GM23338 (cell line): Measurements from ENCODE around the gene WDR35. TPM values are rescaled to one million over a fixed set of nuclear protein-coding genes. Genes with fewer than 3 reads are reported as not detected.
A peak's percentile ranks its signal among the peaks of the same experiment; 100 is the strongest.

Experiments used
- ATAC-seq: fragments of 200-7000 bp; cut with Tn5 transposase; 3 replicates; pipeline ENCODE4 v1.9.1; 2020
- DNase-seq: peaks from one replicate; pipeline ENCODE4 v3.0.0-alpha.2; 2015; ENCODE audit warnings: low spot score
- H2AFZ ChIP-seq: fragments of 200-600 bp; sonication (generic); 2 replicates; pipeline ENCODE4 v1.8.0; 2016; ENCODE audit warnings: antibody characterized with exemption, mild to moderate bottlenecking, moderate library complexity
- H3F3A ChIP-seq: fragments of 200-600 bp; sonication (generic); replicated peaks from 2 replicates; pipeline ENCODE4 v1.8.0; 2017; ENCODE audit warnings: antibody characterized with exemption, mixed run types, low read depth
- H3K27ac ChIP-seq: fragments of 200-600 bp; sonication (generic); 2 replicates; pipeline ENCODE4 v1.6.1; 2016; ENCODE audit warnings: low read depth
- H3K27me3 ChIP-seq: fragments of 200-600 bp; sonication (generic); 2 replicates; pipeline ENCODE4 v1.8.0; 2016; ENCODE audit warnings: mild to moderate bottlenecking, mixed run types, moderate library complexity; ENCODE audit not compliant: insufficient read depth
- H3K36me3 ChIP-seq: fragments of 200-600 bp; sonication (generic); 2 replicates; pipeline ENCODE4 v1.8.0; 2016; ENCODE audit warnings: mild to moderate bottlenecking; ENCODE audit not compliant: insufficient read depth
- H3K4me1 ChIP-seq: fragments of 200-600 bp; sonication (generic); 2 replicates; pipeline ENCODE4 v1.8.0; 2016; ENCODE audit warnings: mild to moderate bottlenecking, moderate library complexity; ENCODE audit not compliant: insufficient read depth
- H3K4me2 ChIP-seq: fragments of 200-600 bp; sonication (generic); 2 replicates; pipeline ENCODE4 v1.7.1; 2017; ENCODE audit warnings: mixed run types
- H3K4me3 ChIP-seq: fragments of 200-600 bp; sonication (generic); 2 replicates; pipeline ENCODE4 v1.6.1; 2016; ENCODE audit warnings: mixed run types
- H3K79me2 ChIP-seq: fragments of 200-600 bp; sonication (generic); replicated peaks from 2 replicates; pipeline ENCODE4 v1.8.0; 2017; ENCODE audit warnings: mild to moderate bottlenecking; ENCODE audit not compliant: insufficient read depth
- H3K9me2 ChIP-seq: fragments of 200-600 bp; sonication (generic); 2 replicates; pipeline ENCODE4 v1.8.0; 2017; ENCODE audit not compliant: insufficient read depth
- H4K20me1 ChIP-seq: fragments of 200-600 bp; sonication (generic); replicated peaks from 2 replicates; pipeline ENCODE4 v1.8.0; 2017; ENCODE audit warnings: mild to moderate bottlenecking; ENCODE audit not compliant: insufficient read depth
- H3K27ac Mint-ChIP-seq: 2 replicates; pipeline ENCODE4 v1.8.0; 2020; ENCODE audit warnings: inconsistent platforms, mild to moderate bottlenecking, moderate library complexity, mixed read lengths
- H3K27me3 Mint-ChIP-seq: 3 replicates; pipeline ENCODE4 v1.8.0; 2022; ENCODE audit warnings: low read depth, mild to moderate bottlenecking, moderate library complexity, mixed read lengths, inconsistent platforms; ENCODE audit not compliant: insufficient read depth, poor library complexity
- H3K36me3 Mint-ChIP-seq: 3 replicates; pipeline ENCODE4 v1.8.0; 2021; ENCODE audit warnings: low read depth, mild to moderate bottlenecking, inconsistent platforms, moderate library complexity, mixed read lengths
- H3K4me1 Mint-ChIP-seq: 3 replicates; pipeline ENCODE4 v1.8.0; 2020; ENCODE audit warnings: mild to moderate bottlenecking, inconsistent platforms, mixed read lengths
- H3K4me3 Mint-ChIP-seq: 3 replicates; pipeline ENCODE4 v1.8.0; 2021; ENCODE audit warnings: moderate library complexity, mild to moderate bottlenecking, inconsistent platforms, mixed read lengths
- H3K9me3 Mint-ChIP-seq: 3 replicates; pipeline ENCODE4 v1.8.0; 2020; ENCODE audit warnings: moderate library complexity, mild to moderate bottlenecking, inconsistent platforms, mixed read lengths
- EZH2 ChIP-seq: fragments of 200-600 bp; sonication (generic); IDR thresholded peaks from one replicate; pipeline ENCODE4 v1.8.0; 2017; ENCODE audit warnings: antibody characterized with exemption, mild to moderate bottlenecking, low read depth; ENCODE audit not compliant: unreplicated experiment
- JUNB ChIP-seq: IDR thresholded peaks from one replicate; pipeline ENCODE4 v1.6.1; 2016; ENCODE audit warnings: antibody characterized with exemption; ENCODE audit not compliant: unreplicated experiment
- POLR2AphosphoS5 ChIP-seq: IDR thresholded peaks from 2 replicates; pipeline ENCODE4 v1.6.1; 2016; ENCODE audit warnings: antibody characterized with exemption, low read depth
- ZNF331 ChIP-seq: fragments of 250-450 bp; sonication (Bioruptor Pico); IDR thresholded peaks from 2 replicates; pipeline ENCODE4 v1.5.0; 2020; ENCODE audit warnings: low read depth, mild to moderate bottlenecking, moderate library complexity
- polyA plus RNA-seq: library from polyadenylated mRNA; unstranded; fragments of >200 nt; fragmentation: Nextera tagmentation; extraction: Ambion mirVana; gene quantifications from 2 replicates; pipeline ENCODE4 v1.2.1, GENCODE V29; 2016
- total RNA-seq: library from RNA; depleted of rRNA; stranded (reverse); fragments of >200 nt; shearing (Covaris generic); gene quantifications from 2 replicates; pipeline ENCODE4 v1.2.3, GENCODE V29; 2014
- TF ChIP-seq, protein P1 (sequence below), 2 experiments: fragments of 200-600 bp in 1 of 2; sonication (generic) in 1 of 2; conservative IDR thresholded peaks; 2 replicates each; pipeline versions ENCODE4 v1.5.1 to v1.6.1; 2016 to 2017; ENCODE audit warnings: antibody characterized with exemption in 2 of 2, low read depth in 2 of 2, mild to moderate bottlenecking in 2 of 2, moderate library complexity in 1 of 2
- TF ChIP-seq, protein P2 (sequence below): fragments of 250-450 bp; sonication (Bioruptor Pico); IDR thresholded peaks from 2 replicates; pipeline ENCODE4 v1.5.0; 2020; ENCODE audit warnings: mild to moderate bottlenecking, moderate library complexity

Gene WDR35
- total and polyA plus RNA-seq, 2 experiments from 2014 or later, result 5.3 to 20.0 TPM

DNA sequence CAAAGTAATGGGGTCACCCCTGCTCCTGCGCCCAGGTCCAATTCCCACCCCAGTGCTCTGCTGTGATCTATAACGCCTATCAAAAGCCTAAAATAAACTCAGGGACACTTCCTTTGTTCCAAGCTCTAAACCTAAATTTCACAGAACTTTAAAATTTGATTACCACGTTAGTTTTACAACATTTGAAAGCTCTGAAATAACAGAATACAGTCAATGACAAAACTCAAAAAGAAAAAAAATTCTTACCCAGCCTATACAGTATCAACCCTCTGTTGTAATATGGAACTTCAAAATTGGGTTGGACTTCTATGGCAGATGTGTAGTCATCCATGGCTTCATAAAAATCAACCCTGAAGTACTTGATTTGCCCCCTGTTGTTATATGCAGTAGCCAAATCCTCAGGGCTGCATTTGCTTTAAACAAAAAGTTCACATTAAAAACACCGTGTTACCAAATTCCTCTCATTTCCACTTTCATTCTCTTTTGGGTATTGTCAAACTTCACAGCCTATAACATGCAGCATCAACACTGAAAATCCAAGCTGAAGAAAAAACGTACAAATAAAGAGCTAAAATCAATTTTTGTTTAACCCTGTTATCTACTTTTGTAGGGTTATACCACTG, 92.2 kb downstream of the WDR35 start:
- Mint-ChIP-seq H3K27me3 (peaks cover 7% of the 10 kb centered on the region), H3K9me3 (no peaks in the 10 kb centered on the region), H3K36me3 (no peaks in the 10 kb centered on the region), H3K4me1 (peaks cover 11% of the 10 kb centered on the region), H3K27ac (peak overlapping the region; percentile 23; the same call in 1 of the 2 replicates), H3K4me3 (no peak overlapping the region)
- Histone ChIP-seq H3F3A (no peaks in the 10 kb centered on the region), H3K27me3 (no peaks in the 10 kb centered on the region), H2AFZ (no peak overlapping the region), H3K4me1 (peaks cover 3% of the 10 kb centered on the region; the same call in 1 of the 2 replicates), H3K4me2 (no peak overlapping the region), H3K4me3 (no peak overlapping the region), H3K9me2 (no peaks in the 10 kb centered on the region), H4K20me1 (no peaks in the 10 kb centered on the region; the same call in 1 of the 2 replicates), H3K79me2 (peaks cover 23% of the 10 kb centered on the region), H3K27ac (no peak overlapping the region), H3K36me3 (no peaks in the 10 kb centered on the region)
- ATAC-seq (no peak), DNase-seq (no peak)
- TF ChIP-seq EZH2 (no peak), POLR2AphosphoS5 (no peak), ZNF331 (CRISPR knock-in tag) (no peak), JUNB (no peak)
- TF ChIP-seq, protein P1, sequence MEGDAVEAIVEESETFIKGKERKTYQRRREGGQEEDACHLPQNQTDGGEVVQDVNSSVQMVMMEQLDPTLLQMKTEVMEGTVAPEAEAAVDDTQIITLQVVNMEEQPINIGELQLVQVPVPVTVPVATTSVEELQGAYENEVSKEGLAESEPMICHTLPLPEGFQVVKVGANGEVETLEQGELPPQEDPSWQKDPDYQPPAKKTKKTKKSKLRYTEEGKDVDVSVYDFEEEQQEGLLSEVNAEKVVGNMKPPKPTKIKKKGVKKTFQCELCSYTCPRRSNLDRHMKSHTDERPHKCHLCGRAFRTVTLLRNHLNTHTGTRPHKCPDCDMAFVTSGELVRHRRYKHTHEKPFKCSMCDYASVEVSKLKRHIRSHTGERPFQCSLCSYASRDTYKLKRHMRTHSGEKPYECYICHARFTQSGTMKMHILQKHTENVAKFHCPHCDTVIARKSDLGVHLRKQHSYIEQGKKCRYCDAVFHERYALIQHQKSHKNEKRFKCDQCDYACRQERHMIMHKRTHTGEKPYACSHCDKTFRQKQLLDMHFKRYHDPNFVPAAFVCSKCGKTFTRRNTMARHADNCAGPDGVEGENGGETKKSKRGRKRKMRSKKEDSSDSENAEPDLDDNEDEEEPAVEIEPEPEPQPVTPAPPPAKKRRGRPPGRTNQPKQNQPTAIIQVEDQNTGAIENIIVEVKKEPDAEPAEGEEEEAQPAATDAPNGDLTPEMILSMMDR (conservative IDR thresholded peaks at IDR 0.05; ENCODE audit: low read depth in 2 of 2), result no peak
- TF ChIP-seq, protein P2, sequence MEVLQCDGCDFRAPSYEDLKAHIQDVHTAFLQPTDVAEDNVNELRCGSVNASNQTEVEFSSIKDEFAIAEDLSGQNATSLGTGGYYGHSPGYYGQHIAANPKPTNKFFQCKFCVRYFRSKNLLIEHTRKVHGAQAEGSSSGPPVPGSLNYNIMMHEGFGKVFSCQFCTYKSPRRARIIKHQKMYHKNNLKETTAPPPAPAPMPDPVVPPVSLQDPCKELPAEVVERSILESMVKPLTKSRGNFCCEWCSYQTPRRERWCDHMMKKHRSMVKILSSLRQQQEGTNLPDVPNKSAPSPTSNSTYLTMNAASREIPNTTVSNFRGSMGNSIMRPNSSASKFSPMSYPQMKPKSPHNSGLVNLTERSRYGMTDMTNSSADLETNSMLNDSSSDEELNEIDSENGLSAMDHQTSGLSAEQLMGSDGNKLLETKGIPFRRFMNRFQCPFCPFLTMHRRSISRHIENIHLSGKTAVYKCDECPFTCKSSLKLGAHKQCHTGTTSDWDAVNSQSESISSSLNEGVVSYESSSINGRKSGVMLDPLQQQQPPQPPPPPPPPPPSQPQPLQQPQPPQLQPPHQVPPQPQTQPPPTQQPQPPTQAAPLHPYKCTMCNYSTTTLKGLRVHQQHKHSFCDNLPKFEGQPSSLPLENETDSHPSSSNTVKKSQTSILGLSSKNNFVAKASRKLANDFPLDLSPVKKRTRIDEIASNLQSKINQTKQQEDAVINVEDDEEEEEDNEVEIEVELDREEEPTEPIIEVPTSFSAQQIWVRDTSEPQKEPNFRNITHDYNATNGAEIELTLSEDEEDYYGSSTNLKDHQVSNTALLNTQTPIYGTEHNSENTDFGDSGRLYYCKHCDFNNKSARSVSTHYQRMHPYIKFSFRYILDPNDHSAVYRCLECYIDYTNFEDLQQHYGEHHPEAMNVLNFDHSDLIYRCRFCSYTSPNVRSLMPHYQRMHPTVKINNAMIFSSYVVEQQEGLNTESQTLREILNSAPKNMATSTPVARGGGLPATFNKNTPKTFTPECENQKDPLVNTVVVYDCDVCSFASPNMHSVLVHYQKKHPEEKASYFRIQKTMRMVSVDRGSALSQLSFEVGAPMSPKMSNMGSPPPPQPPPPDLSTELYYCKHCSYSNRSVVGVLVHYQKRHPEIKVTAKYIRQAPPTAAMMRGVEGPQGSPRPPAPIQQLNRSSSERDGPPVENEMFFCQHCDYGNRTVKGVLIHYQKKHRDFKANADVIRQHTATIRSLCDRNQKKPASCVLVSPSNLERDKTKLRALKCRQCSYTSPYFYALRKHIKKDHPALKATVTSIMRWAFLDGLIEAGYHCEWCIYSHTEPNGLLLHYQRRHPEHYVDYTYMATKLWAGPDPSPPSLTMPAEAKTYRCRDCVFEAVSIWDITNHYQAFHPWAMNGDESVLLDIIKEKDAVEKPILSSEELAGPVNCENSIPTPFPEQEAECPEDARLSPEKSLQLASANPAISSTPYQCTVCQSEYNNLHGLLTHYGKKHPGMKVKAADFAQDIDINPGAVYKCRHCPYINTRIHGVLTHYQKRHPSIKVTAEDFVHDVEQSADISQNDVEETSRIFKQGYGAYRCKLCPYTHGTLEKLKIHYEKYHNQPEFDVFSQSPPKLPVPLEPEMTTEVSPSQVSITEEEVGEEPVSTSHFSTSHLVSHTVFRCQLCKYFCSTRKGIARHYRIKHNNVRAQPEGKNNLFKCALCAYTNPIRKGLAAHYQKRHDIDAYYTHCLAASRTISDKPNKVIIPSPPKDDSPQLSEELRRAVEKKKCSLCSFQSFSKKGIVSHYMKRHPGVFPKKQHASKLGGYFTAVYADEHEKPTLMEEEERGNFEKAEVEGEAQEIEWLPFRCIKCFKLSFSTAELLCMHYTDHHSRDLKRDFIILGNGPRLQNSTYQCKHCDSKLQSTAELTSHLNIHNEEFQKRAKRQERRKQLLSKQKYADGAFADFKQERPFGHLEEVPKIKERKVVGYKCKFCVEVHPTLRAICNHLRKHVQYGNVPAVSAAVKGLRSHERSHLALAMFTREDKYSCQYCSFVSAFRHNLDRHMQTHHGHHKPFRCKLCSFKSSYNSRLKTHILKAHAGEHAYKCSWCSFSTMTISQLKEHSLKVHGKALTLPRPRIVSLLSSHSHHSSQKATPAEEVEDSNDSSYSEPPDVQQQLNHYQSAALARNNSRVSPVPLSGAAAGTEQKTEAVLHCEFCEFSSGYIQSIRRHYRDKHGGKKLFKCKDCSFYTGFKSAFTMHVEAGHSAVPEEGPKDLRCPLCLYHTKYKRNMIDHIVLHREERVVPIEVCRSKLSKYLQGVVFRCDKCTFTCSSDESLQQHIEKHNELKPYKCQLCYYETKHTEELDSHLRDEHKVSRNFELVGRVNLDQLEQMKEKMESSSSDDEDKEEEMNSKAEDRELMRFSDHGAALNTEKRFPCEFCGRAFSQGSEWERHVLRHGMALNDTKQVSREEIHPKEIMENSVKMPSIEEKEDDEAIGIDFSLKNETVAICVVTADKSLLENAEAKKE, result no peak
